IMR-90 (cell line): ENCODE results near the gene SPACA5. TPM values are rescaled to one million over a fixed set of nuclear protein-coding genes. Genes with fewer than 3 reads are reported as not detected.

Source experiments
- ATAC-seq: fragments of 200-7000 bp; cut with Tn5 transposase; 2 replicates; pipeline ENCODE4 v1.9.1; 2020; ENCODE audit warnings: low read depth, mild to moderate bottlenecking, moderate library complexity
- BruUV-seq: library from RNA; stranded (reverse); fragments of 400-500 nt; replicated peaks from 2 replicates; lab custom pipeline; 2021; lab: Mats Ljungman, UMichigan
- CTCF ChIA-PET: fragments of 300-600 bp; formaldehyde crosslinking; extraction: SDS; loops from one replicate; lab custom pipeline; 2021; ENCODE audit warnings: antibody characterized with exemption; lab: Yijun Ruan, JAX
- POLR2A ChIA-PET: fragments of 300-600 bp; sonication (Branson Sonifier 250); formaldehyde crosslinking; loops from one replicate; lab custom pipeline; 2022; ENCODE audit warnings: antibody characterized with exemption; ENCODE audit not compliant: unreplicated experiment; lab: Charles Lee
- DNase-seq: peaks from one replicate; pipeline ENCODE4 v3.0.0; 2013
- H2AFZ ChIP-seq: replicated peaks from 2 replicates; pipeline ENCODE3; 2013; ENCODE audit warnings: low read length, mild to moderate bottlenecking; ENCODE audit not compliant: poor library complexity
- H2AK5ac ChIP-seq: 2 replicates; pipeline ENCODE4 v1.6.1; 2013; ENCODE audit warnings: low read depth, low read length, inconsistent platforms
- H2AK9ac ChIP-seq: replicated peaks from 2 replicates; pipeline ENCODE3; 2013; ENCODE audit warnings: mild to moderate bottlenecking, low read depth, low read length, moderate library complexity; ENCODE audit not compliant: poor library complexity
- H2BK120ac ChIP-seq: 2 replicates; pipeline ENCODE4 v1.6.1; 2013; ENCODE audit warnings: low read depth, low read length, inconsistent platforms
- H2BK15ac ChIP-seq: 3 replicates; pipeline ENCODE4 v1.6.1; 2013; ENCODE audit warnings: low read depth, low read length, inconsistent platforms
- H2BK20ac ChIP-seq: 2 replicates; pipeline ENCODE4 v1.6.1; 2013; ENCODE audit warnings: low read depth, mild to moderate bottlenecking, inconsistent platforms, low read length, moderate library complexity
- H2BK5ac ChIP-seq: 2 replicates; pipeline ENCODE4 v1.6.1; 2013; ENCODE audit warnings: mild to moderate bottlenecking, low read depth, low read length, inconsistent platforms; ENCODE audit not compliant: poor library complexity, severe bottlenecking
- H3K14ac ChIP-seq: replicated peaks from 2 replicates; pipeline ENCODE4 v1.6.1; 2013; ENCODE audit warnings: low read depth, low read length, inconsistent platforms
- H3K18ac ChIP-seq: 2 replicates; pipeline ENCODE4 v1.6.1; 2013; ENCODE audit warnings: low read depth, low read length, control low read depth
- H3K23ac ChIP-seq: 2 replicates; pipeline ENCODE4 v1.6.1; 2013; ENCODE audit warnings: low read depth, low read length, inconsistent platforms
- H3K27ac ChIP-seq: 2 replicates; pipeline ENCODE4 v1.5.1; 2013; ENCODE audit warnings: mild to moderate bottlenecking, control low read depth, low read length; ENCODE audit not compliant: insufficient read depth
- H3K27me3 ChIP-seq: 2 replicates; pipeline ENCODE4 v1.6.1; 2013; ENCODE audit warnings: low read length; ENCODE audit not compliant: control insufficient read depth, insufficient read depth
- H3K36me3 ChIP-seq: 2 replicates; pipeline ENCODE4 v1.6.1; 2013; ENCODE audit warnings: low read length, mixed read lengths; ENCODE audit not compliant: control insufficient read depth, insufficient read depth
- H3K4ac ChIP-seq: 2 replicates; pipeline ENCODE4 v1.6.1; 2013; ENCODE audit warnings: low read depth, low read length, inconsistent platforms
- H3K4me1 ChIP-seq: 2 replicates; pipeline ENCODE4 v1.6.1; 2013; ENCODE audit warnings: low read length, mixed read lengths; ENCODE audit not compliant: control insufficient read depth, insufficient read depth
- H3K4me2 ChIP-seq: 2 replicates; pipeline ENCODE4 v1.6.1; 2013; ENCODE audit warnings: low read depth, mild to moderate bottlenecking, control low read depth, low read length, moderate library complexity
- H3K4me3 ChIP-seq: 2 replicates; pipeline ENCODE4 v1.5.1; 2013; ENCODE audit warnings: low read depth, mild to moderate bottlenecking, control low read depth, low read length, moderate library complexity; ENCODE audit not compliant: insufficient read depth
- H3K56ac ChIP-seq: 2 replicates; pipeline ENCODE4 v1.6.1; 2013; ENCODE audit warnings: low read length, inconsistent platforms; ENCODE audit not compliant: insufficient read depth; ENCODE audit errors: extremely low read depth
- H3K79me1 ChIP-seq, 2 experiments: 2 replicates each; pipeline ENCODE4 v1.6.1; 2013; ENCODE audit warnings: low read length in 2 of 2, inconsistent platforms in 1 of 2, low read depth in 1 of 2
- H3K9ac ChIP-seq: 2 replicates; pipeline ENCODE4 v1.6.1; 2013; ENCODE audit warnings: low read depth, low read length, control low read depth
- H3K9me1 ChIP-seq: 2 replicates; pipeline ENCODE4 v1.6.1; 2013; ENCODE audit warnings: low read length, inconsistent platforms; ENCODE audit not compliant: insufficient read depth
- H3K9me3 ChIP-seq: 2 replicates; pipeline ENCODE4 v1.6.1; 2013; ENCODE audit warnings: low read length; ENCODE audit not compliant: control insufficient read depth, insufficient read depth
- H4K20me1 ChIP-seq: 2 replicates; pipeline ENCODE4 v1.6.1; 2013; ENCODE audit warnings: low read length, inconsistent platforms; ENCODE audit not compliant: insufficient read depth
- H4K5ac ChIP-seq: 2 replicates; pipeline ENCODE4 v1.6.1; 2013; ENCODE audit warnings: mild to moderate bottlenecking, low read depth, low read length, control low read depth
- H4K8ac ChIP-seq, 2 experiments: 2 replicates each; pipeline ENCODE4 v1.6.1; 2013; ENCODE audit warnings: low read depth in 2 of 2, low read length in 2 of 2, control low read depth in 1 of 2, inconsistent platforms in 1 of 2
- H4K91ac ChIP-seq: 2 replicates; pipeline ENCODE4 v1.6.1; 2013; ENCODE audit warnings: low read depth, low read length, inconsistent platforms; ENCODE audit not compliant: insufficient read depth
- BHLHE40 ChIP-seq: fragments of 150-350 bp; IDR thresholded peaks from 2 replicates; pipeline ENCODE4 v1.6.1; 2016; ENCODE audit warnings: mild to moderate bottlenecking, low read depth, low read length
- CEBPB ChIP-seq: IDR thresholded peaks from 2 replicates; pipeline ENCODE4 v1.6.1; 2012; ENCODE audit warnings: low read depth, low read length, improper control_type of control experiment
- ELK1 ChIP-seq: fragments of 150-350 bp; IDR thresholded peaks from 2 replicates; pipeline ENCODE4 v1.6.1; 2016; ENCODE audit warnings: low read depth, mild to moderate bottlenecking, low read length, moderate library complexity, borderline replicate concordance
- FOS ChIP-seq: fragments of 150-350 bp; IDR thresholded peaks from 2 replicates; pipeline ENCODE4 v1.6.1; 2016; ENCODE audit warnings: low read depth, low read length
- MAFK ChIP-seq: IDR thresholded peaks from 2 replicates; pipeline ENCODE4 v1.6.1; 2012; ENCODE audit warnings: low read depth, low read length, improper control_type of control experiment
- MXI1 ChIP-seq: IDR thresholded peaks from 2 replicates; pipeline ENCODE4 v1.6.1; 2012; ENCODE audit warnings: low read depth, mild to moderate bottlenecking, low read length, moderate library complexity, borderline replicate concordance
- NFE2L2 ChIP-seq: fragments of 150-350 bp; IDR thresholded peaks from 2 replicates; pipeline ENCODE4 v1.6.1; 2016; ENCODE audit warnings: low read depth, mild to moderate bottlenecking, low read length
- RAD21 ChIP-seq: IDR thresholded peaks from 2 replicates; pipeline ENCODE4 v1.6.1; 2012; ENCODE audit warnings: low read length, improper control_type of control experiment
- WGBS, 2 experiments: methylation state at CpG; one replicate each; pipeline versions ENCODE4 v1.1.5 to v1.1.7; 2013; ENCODE audit warnings: missing lambda C conversion rate in 2 of 2; ENCODE audit not compliant: insufficient read length in 1 of 2; ENCODE audit errors: extremely low coverage in 2 of 2; 5-methylcytosine and 5-hydroxymethylcytosine counted together
- dilution Hi-C: fragments of 300-500 bp; cut with HindIII; formaldehyde crosslinking; loops from one replicate; pipeline ENCODE4 v1.14.3; 2018; ENCODE audit warnings: low sequenced_read_pairs; ENCODE audit not compliant: unreplicated experiment
- in situ Hi-C: fragments of 300-500 bp; cut with MboI; formaldehyde crosslinking; loops from 3 replicates; pipeline ENCODE4 v1.14.3; 2019; ENCODE audit warnings: low sequenced_read_pairs, inconsistent platforms, mixed read lengths
- intact Hi-C: fragments of 100-400 bp; cut with micrococcal nuclease; formaldehyde crosslinking; loops from 2 replicates; pipeline ENCODE4 v1.10.0; 2022
- polyA plus RNA-seq, 3 experiments: library from polyadenylated mRNA; depleted of rRNA; stranded (reverse); fragments of >200 nt; gene quantifications; 2 replicates each; pipeline ENCODE4 v1.2.3, GENCODE V29; 2012; ENCODE audit warnings: low replicate concordance in 1 of 3
- total RNA-seq: library from RNA; depleted of rRNA; stranded (reverse); fragments of >200 nt; gene quantifications from 2 replicates; pipeline ENCODE4 v1.2.3, GENCODE V29; 2012

The SPACA5 gene
- total and polyA plus RNA-seq, 2 of the 4 experiments (the other 2 are of a cell fraction) = not detected

DNA sequence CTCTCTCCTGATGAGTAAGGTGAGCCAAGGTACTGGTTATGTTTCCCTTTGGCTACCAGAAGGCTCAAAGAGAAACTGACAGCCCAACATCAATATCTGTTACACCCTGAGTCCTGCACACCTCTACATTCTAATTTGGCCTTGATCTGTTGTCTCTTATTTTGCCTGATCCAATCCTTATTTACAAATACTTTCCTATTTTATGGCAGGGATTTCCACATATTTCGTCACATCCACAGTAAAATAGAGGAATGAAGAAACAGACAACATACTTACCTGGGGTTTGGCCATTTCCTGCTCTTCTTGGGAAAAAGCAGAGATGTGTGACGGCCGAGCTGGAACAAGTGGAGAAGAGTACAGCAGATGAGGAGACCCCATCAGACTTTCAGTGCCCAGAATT, 4.5 kb upstream of the SPACA5 start:
- H3K4me1 ChIP-seq = peaks cover 2% of the 10 kb centered on the region; the same call in 1 of the 2 replicates
- H2BK5ac ChIP-seq = no peak overlapping the region
- H3K9me1 ChIP-seq = no peaks in the 10 kb centered on the region
- no peak overlapping the region for H3K23ac ChIP-seq
- WGBS, 2 experiments = no CpG with 5 or more reads among the region's 3 CpGs
- no peak overlapping the region for H2AK9ac ChIP-seq
- no peak overlapping the region for H3K18ac ChIP-seq
- H3K4me3 ChIP-seq = no peak overlapping the region
- peak overlapping the region; percentile 31; the same call in 1 of the 2 replicates for H3K4me2 ChIP-seq
- H4K91ac ChIP-seq = no peak overlapping the region
- intact Hi-C loops (no loop called here), in situ Hi-C loops (no loop called here), dilution Hi-C loops (no loop called here)
- H3K36me3 ChIP-seq = no peaks in the 10 kb centered on the region
- POLR2A ChIA-PET = no interaction called here
- no peaks in the 10 kb centered on the region for H3K27me3 ChIP-seq
- H4K5ac ChIP-seq = no peak overlapping the region
- CTCF ChIA-PET = no interaction called here
- peaks cover 0 to 10% of the 10 kb centered on the region in 2 experiments; a peak in 1 of 4 replicates for H3K79me1 ChIP-seq
- H2BK15ac ChIP-seq = no peak overlapping the region
- no peak overlapping the region for H3K4ac ChIP-seq
- no peak overlapping the region for H2BK120ac ChIP-seq
- H2AK5ac ChIP-seq = no peak overlapping the region
- H4K8ac ChIP-seq = no peak overlapping the region
- no peak overlapping the region for H2AFZ ChIP-seq
- no peaks in the 10 kb centered on the region for H4K20me1 ChIP-seq
- TF ChIP-seq MAFK (no peak), RAD21 (no peak), ELK1 (no peak), FOS (no peak), NFE2L2 (no peak), BHLHE40 (no peak), CEBPB (no peak), MXI1 (no peak)
- no peak overlapping the region for H3K14ac ChIP-seq
- 0 out of 2 replicates have a peak, but pooled peaks cover 2% of the 10 kb centered on the region for H3K9me3 ChIP-seq
- no peak overlapping the region for H2BK20ac ChIP-seq
- H3K56ac ChIP-seq = no peak overlapping the region
- BruUV-seq = no TSS peak
- no peak overlapping the region for H3K9ac ChIP-seq
- ATAC-seq = no peak
- no peak for DNase-seq
- H3K27ac ChIP-seq = no peak overlapping the region
